AG08396 (cell line): ENCODE data around the gene EP300.
"Not testable (repeated sequence)": the region's sequence is repeated elsewhere in the genome, so short reads cannot be mapped to it uniquely, and the experiment has no call there.

Experiments
- DNase-seq: peaks from one replicate; pipeline ENCODE4 v3.0.0; 2012; ENCODE audit warnings: low spot score, mixed read lengths

Gene EP300

DNA sequence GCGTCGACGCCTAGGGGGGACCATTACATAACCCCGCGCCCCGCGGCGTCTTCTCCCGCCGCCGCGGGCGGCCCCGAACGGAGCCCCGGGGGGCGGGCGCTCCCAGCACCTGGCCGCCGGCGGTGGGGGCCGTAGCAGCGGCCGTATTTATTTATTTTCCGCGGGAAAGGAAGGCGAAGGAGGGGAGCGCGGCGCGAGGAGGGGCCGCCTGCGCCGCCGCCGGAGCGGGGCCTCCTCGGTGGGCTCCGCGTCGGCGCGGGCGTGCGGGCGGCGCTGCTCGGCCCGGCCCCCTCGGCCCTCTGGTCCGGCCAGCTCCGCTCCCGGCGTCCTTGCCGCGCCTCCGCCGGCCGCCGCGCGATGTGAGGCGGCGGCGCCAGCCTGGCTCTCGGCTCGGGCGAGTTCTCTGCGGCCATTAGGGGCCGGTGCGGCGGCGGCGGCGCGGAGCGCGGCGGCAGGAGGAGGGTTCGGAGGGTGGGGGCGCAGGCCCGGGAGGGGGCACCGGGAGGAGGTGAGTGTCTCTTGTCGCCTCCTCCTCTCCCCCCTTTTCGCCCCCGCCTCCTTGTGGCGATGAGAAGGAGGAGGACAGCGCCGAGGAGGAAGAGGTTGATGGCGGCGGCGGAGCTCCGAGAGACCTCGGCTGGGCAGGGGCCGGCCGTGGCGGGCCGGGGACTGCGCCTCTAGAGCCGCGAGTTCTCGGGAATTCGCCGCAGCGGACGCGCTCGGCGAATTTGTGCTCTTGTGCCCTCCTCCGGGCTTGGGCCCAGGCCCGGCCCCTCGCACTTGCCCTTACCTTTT is at the start of gene EP300:
EP300 (plus strand) TSS at position 570 of the 795 bp plus-strand sequence. CDS start 413 bp downstream, outside the sequence.
- peak; percentile 82 for DNase-seq

GRCh38 chr22:41043722-41044121 is 48.7 kb upstream of the EP300 start:
- no peak for DNase-seq

- not testable (repeated sequence) for DNase-seq
These were observed 46.8 kb upstream of the EP300 start for GRCh38 chr22:41045575-41045974.

- no peak for DNase-seq
These were observed 44.6 kb upstream of the EP300 start for GRCh38 chr22:41047801-41048211.

DNA sequence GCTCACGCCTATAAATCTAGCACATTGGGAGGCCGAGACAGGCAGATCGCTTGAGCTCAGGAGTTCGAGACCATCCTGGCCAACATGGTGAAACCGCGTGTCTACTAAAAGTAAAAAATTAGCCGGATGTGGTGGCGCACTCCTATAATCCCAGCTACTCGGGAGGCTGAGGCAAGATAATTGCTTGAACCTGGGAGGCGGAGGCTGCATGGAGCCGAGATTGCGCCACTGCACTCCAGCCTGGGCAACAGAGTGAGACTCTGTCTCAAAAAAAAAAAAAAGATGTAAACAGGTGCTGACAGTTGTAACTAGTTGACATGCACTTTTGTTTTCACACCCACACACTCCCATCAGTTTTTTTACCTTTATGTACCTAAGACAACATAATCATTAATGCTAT is 44.0 kb upstream of the EP300 start:
- not testable (repeated sequence) for DNase-seq

DNA sequence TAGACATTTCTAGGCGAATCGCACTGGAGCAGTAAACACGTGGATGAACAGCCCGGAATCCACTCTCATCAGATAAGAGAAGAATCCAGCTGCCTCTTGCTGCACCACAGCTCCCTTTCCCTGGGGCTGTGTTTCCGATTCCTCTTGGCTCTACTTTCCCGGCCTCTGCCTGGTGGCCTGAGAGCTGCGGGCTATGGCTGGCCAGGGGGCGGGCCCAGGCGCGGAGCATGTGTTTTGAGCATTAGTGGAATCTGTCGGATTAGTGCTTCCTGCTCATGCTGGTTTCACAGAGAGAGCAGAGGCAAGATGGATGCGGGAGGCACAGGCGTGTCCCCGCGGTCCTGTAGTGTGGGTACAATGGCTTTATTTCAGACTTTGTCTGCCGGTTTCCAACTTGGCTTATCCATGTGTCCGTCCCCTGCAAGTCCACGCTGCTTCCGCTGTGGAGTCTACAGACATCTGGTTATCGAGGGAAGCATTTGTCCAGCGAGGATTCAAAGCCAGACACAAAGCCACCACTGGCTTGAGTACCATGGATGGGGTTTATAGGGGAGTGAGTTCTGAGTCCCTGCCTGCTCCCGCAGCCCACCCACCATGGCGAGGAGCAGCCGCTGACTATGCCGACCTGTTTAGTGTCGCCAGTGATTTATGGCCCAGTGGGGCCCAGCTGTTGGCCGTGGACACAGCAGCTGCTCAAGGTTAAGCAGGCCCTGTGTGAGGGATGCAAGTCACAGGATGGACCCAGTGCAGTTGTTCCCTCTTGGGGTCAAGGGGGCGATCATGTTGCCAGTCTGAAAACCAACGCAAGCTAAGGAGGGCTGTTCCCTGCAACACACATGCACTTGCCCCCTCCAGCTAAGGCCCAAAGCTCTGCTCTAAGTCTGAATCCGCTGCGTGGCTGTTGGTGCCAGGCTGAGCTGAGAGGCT is 43.3 kb upstream of the EP300 start:
- DNase-seq, result peak; percentile 77

DNA sequence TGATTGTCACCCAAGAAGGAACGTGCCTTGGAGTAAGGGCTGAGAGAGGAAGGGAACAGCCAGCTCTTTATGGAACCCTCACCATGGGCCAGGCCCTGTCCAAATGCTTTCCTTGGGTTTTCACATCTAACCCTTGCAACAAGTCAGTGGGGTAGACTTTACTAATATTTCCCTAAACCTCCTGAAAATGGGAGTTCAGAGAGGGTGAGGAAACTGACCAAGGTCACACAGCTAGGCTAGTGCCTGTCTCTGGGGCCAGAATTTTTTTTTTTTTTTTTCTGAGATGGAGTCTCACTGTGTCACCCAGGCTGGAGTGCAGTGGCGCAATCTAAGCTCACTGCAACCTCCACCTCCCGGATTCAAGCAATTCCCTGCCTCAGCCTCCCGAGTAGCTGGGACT is 42.6 kb upstream of the EP300 start:
- DNase-seq, result not testable (repeated sequence)

DNA sequence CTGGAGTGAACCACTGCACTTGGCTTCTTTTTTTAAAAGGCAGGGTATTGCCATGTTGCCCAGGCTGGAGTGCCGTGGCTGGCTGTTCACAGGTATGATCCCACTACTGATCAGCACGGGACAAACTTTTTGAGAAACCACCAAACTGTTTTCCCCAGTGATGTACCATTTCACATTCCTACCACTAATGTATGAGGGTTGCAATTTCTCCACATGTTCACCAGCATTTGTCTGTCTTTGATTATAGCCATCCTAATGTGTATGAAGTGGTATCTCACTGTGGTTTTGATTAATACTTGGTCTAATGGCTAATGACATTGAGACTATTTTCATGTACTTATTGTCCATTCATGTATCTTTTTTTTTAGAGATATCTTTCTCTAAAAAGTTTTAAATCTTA is 41.5 kb upstream of the EP300 start:
- no peak for DNase-seq

DNA sequence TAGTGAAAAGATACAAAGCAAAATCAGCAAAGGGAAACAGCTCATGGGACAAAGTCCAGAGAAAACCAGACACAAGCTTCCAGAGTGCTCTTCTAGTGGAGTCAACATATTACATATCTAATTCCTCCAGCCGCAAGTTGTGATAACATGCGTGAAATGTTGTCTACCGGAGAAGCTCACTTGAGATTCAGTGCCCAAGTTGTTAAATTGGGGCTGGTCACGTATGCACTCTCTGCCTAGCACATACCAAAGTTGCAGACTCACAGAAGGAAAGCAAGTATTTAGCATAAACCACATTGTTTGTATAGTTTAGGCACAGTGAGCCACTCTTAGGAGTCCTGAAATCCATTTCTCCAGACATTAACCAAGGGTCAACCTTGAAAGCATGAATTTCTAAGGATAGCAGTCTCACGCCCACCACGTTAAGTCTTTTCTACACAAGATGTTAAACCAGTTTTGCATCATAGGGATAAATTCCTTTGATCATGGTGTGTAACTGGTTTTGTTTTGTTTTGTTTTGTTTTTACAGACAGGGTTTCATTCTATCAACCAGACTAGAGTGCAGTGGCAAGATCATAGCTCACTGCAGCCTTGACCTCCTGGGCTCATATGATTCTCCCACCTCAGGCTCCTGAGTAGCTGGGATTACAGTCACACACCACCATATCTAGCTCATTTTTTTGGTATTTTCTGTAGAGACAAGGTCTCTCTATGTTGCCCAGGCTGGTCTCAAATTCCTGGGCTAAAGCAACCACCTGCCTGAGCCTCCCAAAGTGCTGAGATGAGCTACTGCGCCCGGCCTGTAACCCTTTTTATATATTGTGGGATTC is 39.5 kb upstream of the EP300 start:
- DNase-seq, result peak; percentile 48

GRCh38 chr22:41057076-41057475 is 35.3 kb upstream of the EP300 start:
- no peak for DNase-seq

GRCh38 chr22:41062146-41062545 is 30.2 kb upstream of the EP300 start:
- DNase-seq, result no peak

GRCh38 chr22:41064326-41064725 is 28.1 kb upstream of the EP300 start:
- not testable (repeated sequence) for DNase-seq

- not testable (repeated sequence) for DNase-seq
These were observed 26.1 kb upstream of the EP300 start for GRCh38 chr22:41066341-41066740.

DNA sequence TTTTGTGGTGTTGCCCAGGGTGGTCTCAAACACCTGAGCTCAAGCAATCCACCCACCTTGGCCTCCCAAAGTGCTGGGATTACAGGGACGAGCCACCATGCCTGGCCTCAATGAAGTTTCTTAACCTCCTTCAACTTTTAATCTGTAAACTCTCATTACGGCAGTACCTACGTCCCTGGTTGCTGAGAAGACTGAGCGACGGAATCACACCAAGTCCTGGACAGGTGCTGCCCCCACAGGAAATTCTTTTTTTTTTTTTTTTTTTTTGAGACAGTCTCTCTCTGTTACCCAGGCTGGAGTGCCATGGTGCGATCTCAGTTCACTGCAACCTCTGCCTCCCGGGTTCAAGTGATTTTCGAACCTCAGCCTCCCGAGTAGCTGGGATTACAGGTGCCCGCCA is 24.4 kb upstream of the EP300 start:
- DNase-seq, result not testable (repeated sequence)

DNA sequence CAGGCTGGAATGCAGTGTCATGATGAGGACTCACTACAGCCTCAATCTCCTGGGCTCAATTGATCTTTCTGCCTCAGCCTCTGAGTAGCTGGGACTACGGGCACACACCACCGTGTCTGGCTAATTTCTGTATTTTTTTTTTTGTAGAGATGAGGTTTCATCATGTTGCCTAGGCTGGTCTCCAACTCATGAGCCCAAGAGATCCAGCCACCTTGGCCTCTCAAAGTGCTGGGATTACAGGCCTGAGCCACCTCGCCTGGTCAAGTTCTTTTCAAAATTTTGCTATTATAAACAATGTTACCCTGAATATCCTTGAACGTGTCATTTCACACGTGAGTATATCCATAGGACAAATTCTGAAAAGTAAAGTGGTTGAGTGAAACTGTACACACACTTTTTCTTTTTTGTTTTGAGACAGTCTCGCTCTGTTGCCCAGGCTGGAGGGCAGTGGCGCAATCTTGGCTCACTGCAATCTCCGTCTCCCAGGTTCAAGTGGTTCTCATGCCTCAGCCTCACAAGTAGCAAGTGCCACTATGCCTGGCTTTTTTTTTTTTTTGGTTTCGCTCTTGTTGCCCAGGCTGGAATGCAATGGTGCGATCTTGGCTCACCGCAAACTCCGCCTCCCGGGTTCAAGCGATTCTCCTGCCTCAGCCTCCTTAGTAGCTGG is 21.6 kb upstream of the EP300 start:
- no peak for DNase-seq

DNA sequence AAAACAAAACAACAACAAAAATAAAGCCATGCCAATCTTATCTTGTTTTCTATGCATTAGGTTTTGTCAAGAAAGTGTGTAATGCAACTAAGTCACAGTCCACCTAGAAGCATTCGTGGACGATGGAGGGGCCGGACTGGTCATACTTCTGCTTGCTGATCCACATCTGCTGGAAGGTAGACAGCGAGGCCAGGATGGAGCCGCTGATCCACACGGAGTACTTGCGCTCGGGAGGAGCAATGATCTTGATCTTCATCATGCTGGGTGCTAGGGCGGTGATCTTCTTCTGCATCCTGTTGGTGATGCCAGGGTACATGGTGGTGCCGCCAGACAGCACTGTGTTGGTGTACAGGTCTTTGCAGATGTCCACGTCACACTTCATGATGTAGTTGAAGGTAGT is 18.3 kb upstream of the EP300 start:
- no peak for DNase-seq

GRCh38 chr22:41074466-41074865 is 17.9 kb upstream of the EP300 start:
- no peak for DNase-seq

DNA sequence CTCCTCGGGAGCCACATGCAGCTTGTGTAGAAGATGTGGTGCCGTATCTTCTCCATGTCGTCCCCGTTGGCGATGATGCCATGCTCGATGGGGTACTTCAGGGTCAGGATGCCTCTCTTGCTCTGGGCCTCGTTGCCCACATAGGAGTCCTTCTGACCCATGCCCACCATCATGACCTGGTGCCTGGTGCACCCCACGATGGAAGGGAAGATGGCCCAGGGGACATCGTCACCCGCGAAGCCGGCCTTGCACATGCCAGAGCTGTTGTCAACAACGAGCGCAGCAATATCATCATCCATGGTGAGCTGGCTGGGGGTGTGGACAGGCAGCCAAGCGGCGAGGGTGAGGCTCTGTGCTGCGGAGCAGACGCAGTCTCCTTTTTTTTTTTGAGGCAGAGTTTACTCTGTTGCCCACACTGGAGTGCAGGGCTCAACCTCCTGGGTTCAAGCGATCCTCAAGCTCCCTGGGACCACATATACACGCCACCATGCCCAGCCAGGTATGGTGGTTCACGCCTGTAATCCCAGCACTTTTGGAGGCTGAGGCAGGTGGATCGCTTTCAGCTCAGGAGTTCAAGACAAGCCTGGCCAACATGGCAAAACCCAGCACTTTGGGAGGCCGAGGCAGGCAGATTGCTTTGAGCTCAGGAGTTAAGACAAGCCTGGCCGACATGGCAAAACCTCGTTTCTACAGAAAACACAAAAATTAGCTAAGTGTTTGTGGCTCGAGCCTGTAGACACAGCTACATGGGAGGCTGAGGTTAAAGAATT is 17.3 kb upstream of the EP300 start:
- DNase-seq, result no peak

GRCh38 chr22:41075946-41076345 is 16.4 kb upstream of the EP300 start:
- no peak for DNase-seq

DNA sequence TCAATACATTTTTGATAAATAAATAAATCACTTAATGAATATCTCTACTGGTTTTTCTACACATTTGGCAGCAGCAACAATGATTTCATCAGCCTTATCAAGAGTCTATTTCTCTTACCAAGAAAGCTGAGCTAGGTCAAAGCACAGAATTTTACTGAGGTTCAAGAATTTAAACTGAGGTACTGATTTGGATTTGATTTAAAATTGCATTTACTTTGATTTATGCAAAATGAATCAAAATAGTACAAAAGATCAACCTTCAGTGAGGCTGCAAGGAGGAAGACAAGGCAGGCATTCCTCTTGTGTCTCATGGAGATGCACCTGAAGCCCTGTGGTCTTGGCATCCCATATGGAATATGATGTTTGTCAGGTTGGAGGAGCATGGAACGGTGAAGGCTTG is 15.5 kb upstream of the EP300 start:
- DNase-seq, result no peak

GRCh38 chr22:41078931-41079330 is 13.5 kb upstream of the EP300 start:
- no peak for DNase-seq
